WTC11 (cell line): ENCODE data around the gene ZNF398. TPM values are rescaled to one million over a fixed set of nuclear protein-coding genes. Genes with fewer than 3 reads are reported as not detected.

ENCODE experiments used
- ATAC-seq: fragments of 200-7000 bp; cut with Tn5 transposase; 2 replicates; pipeline ENCODE4 v1.10.0; 2021; ENCODE audit warnings: mild to moderate bottlenecking, moderate library complexity
- CTCF ChIA-PET: fragments of 300-600 bp; sonication (Branson Sonifier 250); formaldehyde crosslinking; loops from one replicate; lab custom pipeline; 2021; ENCODE audit warnings: antibody characterized with exemption; lab: Charles Lee
- POLR2A ChIA-PET: fragments of 350-600 bp; sonication (Branson Sonifier 250); formaldehyde crosslinking; loops from one replicate; lab custom pipeline; 2021; ENCODE audit warnings: antibody characterized with exemption; lab: Charles Lee
- DNase-seq: peaks from one replicate; pipeline ENCODE4 v3.0.0; 2021; ENCODE audit warnings: low spot score
- H3K27ac Mint-ChIP-seq: 2 replicates; pipeline ENCODE4 v1.8.0; 2021; ENCODE audit warnings: mixed read lengths
- H3K27me3 Mint-ChIP-seq: 2 replicates; pipeline ENCODE4 v1.8.0; 2021; ENCODE audit warnings: low read depth, mild to moderate bottlenecking, moderate library complexity, mixed read lengths
- H3K36me3 Mint-ChIP-seq: 2 replicates; pipeline ENCODE4 v1.8.0; 2021; ENCODE audit warnings: mixed read lengths
- H3K4me1 Mint-ChIP-seq: 2 replicates; pipeline ENCODE4 v1.8.0; 2022; ENCODE audit warnings: mixed read lengths
- H3K4me3 Mint-ChIP-seq: 2 replicates; pipeline ENCODE4 v1.8.0; 2021; ENCODE audit warnings: mild to moderate bottlenecking, moderate library complexity, mixed read lengths
- H3K9me3 Mint-ChIP-seq: 2 replicates; pipeline ENCODE4 v1.8.0; 2021; ENCODE audit warnings: mixed read lengths
- CREM ChIP-seq: sonication (generic); formaldehyde crosslinking; IDR thresholded peaks from 2 replicates; pipeline ENCODE4 v1.8.1; 2022; ENCODE audit warnings: mild to moderate bottlenecking, missing genetic modification reagents, moderate library complexity
- EMX1 ChIP-seq: fragments of 250-450 bp; sonication (Bioruptor Pico); IDR thresholded peaks from 2 replicates; pipeline ENCODE4 v1.8.0; 2021; ENCODE audit warnings: mild to moderate bottlenecking
- FOXK1 ChIP-seq: sonication (generic); formaldehyde crosslinking; IDR thresholded peaks from 2 replicates; pipeline ENCODE4 v1.8.0; 2022; ENCODE audit warnings: mild to moderate bottlenecking, moderate library complexity, missing genetic modification reagents
- GABPB1 ChIP-seq: sonication (generic); formaldehyde crosslinking; IDR thresholded peaks from 2 replicates; pipeline ENCODE4 v1.8.1; 2023; ENCODE audit warnings: mild to moderate bottlenecking, missing genetic modification reagents
- HMGA2 ChIP-seq: fragments of 250-450 bp; sonication (Bioruptor Pico); IDR thresholded peaks from 2 replicates; pipeline ENCODE4 v1.4.0; 2021; ENCODE audit warnings: mild to moderate bottlenecking, moderate library complexity
- JUN ChIP-seq: sonication (generic); formaldehyde crosslinking; IDR thresholded peaks from 2 replicates; pipeline ENCODE4 v1.8.0; 2023; ENCODE audit warnings: mild to moderate bottlenecking, missing genetic modification reagents
- MXD4 ChIP-seq: fragments of 250-450 bp; sonication (Bioruptor Pico); IDR thresholded peaks from 2 replicates; pipeline ENCODE4 v1.8.0; 2021; ENCODE audit warnings: mild to moderate bottlenecking, moderate library complexity, borderline replicate concordance
- MYBL2 ChIP-seq: sonication (generic); formaldehyde crosslinking; IDR thresholded peaks from 2 replicates; pipeline ENCODE4 v1.8.1; 2023; ENCODE audit warnings: mild to moderate bottlenecking, moderate library complexity, missing genetic modification reagents
- NR1H2 ChIP-seq: sonication (generic); formaldehyde crosslinking; IDR thresholded peaks from 2 replicates; pipeline ENCODE4 v1.9.0; 2021; ENCODE audit warnings: mild to moderate bottlenecking, moderate library complexity, missing genetic modification reagents
- OVOL2 ChIP-seq: fragments of 250-450 bp; sonication (Bioruptor Pico); IDR thresholded peaks from 2 replicates; pipeline ENCODE4 v1.9.0; 2021; ENCODE audit warnings: mild to moderate bottlenecking, borderline replicate concordance
- TEAD4 ChIP-seq: sonication (generic); formaldehyde crosslinking; IDR thresholded peaks from 2 replicates; pipeline ENCODE4 v1.8.0; 2022; ENCODE audit warnings: mild to moderate bottlenecking, missing genetic modification reagents
- ZNF232 ChIP-seq: sonication (generic); formaldehyde crosslinking; IDR thresholded peaks from 2 replicates; pipeline ENCODE4 v1.8.0; 2022; ENCODE audit warnings: mild to moderate bottlenecking, missing genetic modification reagents
- ZNF263 ChIP-seq: sonication (generic); formaldehyde crosslinking; IDR thresholded peaks from 2 replicates; pipeline ENCODE4 v1.8.1; 2022; ENCODE audit warnings: low read depth, mild to moderate bottlenecking, moderate library complexity, missing genetic modification reagents
- ZNF416 ChIP-seq: fragments of 250-450 bp; sonication (Bioruptor Pico); IDR thresholded peaks from 2 replicates; pipeline ENCODE4 v1.9.0; 2021; ENCODE audit warnings: mild to moderate bottlenecking, inconsistent platforms
- total RNA-seq: library from RNA; stranded (reverse); gene quantifications from 3 replicates; pipeline ENCODE4 v1.2.3, GENCODE V29; 2021
- TF ChIP-seq, protein P1 (sequence below): fragments of 250-450 bp; sonication (Bioruptor Pico); IDR thresholded peaks from 2 replicates; pipeline ENCODE4 v2.1.2; 2022; ENCODE audit warnings: mild to moderate bottlenecking, moderate library complexity
- TF ChIP-seq, protein P2 (sequence below): sonication (generic); formaldehyde crosslinking; IDR thresholded peaks from 2 replicates; pipeline ENCODE4 v1.8.1; 2022; ENCODE audit warnings: low read depth, missing genetic modification reagents, borderline replicate concordance
- TF ChIP-seq, protein P3 (sequence below): fragments of 200-600 bp; IDR thresholded peaks from 2 replicates; pipeline ENCODE4 v1.8.0; 2022; ENCODE audit warnings: antibody characterized with exemption
- TF ChIP-seq, protein P4 (sequence below): sonication (generic); formaldehyde crosslinking; IDR thresholded peaks from 2 replicates; pipeline ENCODE4 v1.8.0; 2022; ENCODE audit warnings: missing genetic modification reagents
- TF ChIP-seq, protein P5 (sequence below): sonication (generic); formaldehyde crosslinking; IDR thresholded peaks from 2 replicates; pipeline ENCODE4 v1.8.0; 2022; ENCODE audit warnings: mild to moderate bottlenecking, missing genetic modification reagents
- TF ChIP-seq, protein P6 (sequence below): sonication (generic); formaldehyde crosslinking; IDR thresholded peaks from 2 replicates; pipeline ENCODE4 v1.8.0; 2022; ENCODE audit warnings: mild to moderate bottlenecking, missing genetic modification reagents
- TF ChIP-seq, protein P7 (sequence below): fragments of 250-450 bp; sonication (Bioruptor Pico); IDR thresholded peaks from 2 replicates; pipeline ENCODE4 v1.8.0; 2021; ENCODE audit warnings: mild to moderate bottlenecking

The ZNF398 gene
- total RNA-seq, 1 experiment from 2014 or later, result 63.2 TPM

DNA sequence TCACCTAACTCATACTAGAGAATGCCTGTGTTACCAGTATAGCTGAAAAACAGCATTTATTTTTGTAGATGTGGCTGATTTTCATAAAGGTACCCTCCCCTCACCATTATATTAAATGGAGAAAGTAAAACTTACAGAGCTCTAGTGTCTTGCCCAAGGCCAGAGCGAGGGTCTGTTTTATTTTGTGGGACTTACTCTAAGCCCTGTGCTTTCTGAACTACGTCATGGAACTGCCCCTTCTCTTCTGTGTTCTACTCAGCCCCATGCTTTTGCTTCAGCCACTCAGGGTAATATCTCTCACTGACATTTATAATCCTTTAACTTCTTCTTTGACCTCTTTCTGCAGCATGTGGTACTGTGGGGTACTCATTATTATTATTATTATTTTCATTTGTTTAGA lies 46.4 kb upstream of the ZNF398 start:
- TF ChIP-seq JUN (CRISPR knock-in tag), result no peak
- TF ChIP-seq, protein P1, sequence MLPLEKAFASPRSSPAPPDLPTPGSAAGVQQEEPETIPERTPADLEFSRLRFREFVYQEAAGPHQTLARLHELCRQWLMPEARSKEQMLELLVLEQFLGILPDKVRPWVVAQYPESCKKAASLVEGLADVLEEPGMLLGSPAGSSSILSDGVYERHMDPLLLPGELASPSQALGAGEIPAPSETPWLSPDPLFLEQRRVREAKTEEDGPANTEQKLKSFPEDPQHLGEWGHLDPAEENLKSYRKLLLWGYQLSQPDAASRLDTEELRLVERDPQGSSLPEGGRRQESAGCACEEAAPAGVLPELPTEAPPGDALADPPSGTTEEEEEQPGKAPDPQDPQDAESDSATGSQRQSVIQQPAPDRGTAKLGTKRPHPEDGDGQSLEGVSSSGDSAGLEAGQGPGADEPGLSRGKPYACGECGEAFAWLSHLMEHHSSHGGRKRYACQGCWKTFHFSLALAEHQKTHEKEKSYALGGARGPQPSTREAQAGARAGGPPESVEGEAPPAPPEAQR (CRISPR knock-in tag), result no peak
- TF ChIP-seq, protein P2, sequence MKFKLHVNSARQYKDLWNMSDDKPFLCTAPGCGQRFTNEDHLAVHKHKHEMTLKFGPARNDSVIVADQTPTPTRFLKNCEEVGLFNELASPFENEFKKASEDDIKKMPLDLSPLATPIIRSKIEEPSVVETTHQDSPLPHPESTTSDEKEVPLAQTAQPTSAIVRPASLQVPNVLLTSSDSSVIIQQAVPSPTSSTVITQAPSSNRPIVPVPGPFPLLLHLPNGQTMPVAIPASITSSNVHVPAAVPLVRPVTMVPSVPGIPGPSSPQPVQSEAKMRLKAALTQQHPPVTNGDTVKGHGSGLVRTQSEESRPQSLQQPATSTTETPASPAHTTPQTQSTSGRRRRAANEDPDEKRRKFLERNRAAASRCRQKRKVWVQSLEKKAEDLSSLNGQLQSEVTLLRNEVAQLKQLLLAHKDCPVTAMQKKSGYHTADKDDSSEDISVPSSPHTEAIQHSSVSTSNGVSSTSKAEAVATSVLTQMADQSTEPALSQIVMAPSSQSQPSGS (CRISPR knock-in tag), result no peak
- TF ChIP-seq EMX1 (CRISPR knock-in tag), result no peak
- TF ChIP-seq, protein P3, sequence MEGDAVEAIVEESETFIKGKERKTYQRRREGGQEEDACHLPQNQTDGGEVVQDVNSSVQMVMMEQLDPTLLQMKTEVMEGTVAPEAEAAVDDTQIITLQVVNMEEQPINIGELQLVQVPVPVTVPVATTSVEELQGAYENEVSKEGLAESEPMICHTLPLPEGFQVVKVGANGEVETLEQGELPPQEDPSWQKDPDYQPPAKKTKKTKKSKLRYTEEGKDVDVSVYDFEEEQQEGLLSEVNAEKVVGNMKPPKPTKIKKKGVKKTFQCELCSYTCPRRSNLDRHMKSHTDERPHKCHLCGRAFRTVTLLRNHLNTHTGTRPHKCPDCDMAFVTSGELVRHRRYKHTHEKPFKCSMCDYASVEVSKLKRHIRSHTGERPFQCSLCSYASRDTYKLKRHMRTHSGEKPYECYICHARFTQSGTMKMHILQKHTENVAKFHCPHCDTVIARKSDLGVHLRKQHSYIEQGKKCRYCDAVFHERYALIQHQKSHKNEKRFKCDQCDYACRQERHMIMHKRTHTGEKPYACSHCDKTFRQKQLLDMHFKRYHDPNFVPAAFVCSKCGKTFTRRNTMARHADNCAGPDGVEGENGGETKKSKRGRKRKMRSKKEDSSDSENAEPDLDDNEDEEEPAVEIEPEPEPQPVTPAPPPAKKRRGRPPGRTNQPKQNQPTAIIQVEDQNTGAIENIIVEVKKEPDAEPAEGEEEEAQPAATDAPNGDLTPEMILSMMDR, result no peak
- TF ChIP-seq, protein P4, sequence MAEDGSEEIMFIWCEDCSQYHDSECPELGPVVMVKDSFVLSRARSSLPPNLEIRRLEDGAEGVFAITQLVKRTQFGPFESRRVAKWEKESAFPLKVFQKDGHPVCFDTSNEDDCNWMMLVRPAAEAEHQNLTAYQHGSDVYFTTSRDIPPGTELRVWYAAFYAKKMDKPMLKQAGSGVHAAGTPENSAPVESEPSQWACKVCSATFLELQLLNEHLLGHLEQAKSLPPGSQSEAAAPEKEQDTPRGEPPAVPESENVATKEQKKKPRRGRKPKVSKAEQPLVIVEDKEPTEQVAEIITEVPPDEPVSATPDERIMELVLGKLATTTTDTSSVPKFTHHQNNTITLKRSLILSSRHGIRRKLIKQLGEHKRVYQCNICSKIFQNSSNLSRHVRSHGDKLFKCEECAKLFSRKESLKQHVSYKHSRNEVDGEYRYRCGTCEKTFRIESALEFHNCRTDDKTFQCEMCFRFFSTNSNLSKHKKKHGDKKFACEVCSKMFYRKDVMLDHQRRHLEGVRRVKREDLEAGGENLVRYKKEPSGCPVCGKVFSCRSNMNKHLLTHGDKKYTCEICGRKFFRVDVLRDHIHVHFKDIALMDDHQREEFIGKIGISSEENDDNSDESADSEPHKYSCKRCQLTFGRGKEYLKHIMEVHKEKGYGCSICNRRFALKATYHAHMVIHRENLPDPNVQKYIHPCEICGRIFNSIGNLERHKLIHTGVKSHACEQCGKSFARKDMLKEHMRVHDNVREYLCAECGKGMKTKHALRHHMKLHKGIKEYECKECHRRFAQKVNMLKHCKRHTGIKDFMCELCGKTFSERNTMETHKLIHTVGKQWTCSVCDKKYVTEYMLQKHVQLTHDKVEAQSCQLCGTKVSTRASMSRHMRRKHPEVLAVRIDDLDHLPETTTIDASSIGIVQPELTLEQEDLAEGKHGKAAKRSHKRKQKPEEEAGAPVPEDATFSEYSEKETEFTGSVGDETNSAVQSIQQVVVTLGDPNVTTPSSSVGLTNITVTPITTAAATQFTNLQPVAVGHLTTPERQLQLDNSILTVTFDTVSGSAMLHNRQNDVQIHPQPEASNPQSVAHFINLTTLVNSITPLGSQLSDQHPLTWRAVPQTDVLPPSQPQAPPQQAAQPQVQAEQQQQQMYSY, result no peak
- TF ChIP-seq, protein P5, sequence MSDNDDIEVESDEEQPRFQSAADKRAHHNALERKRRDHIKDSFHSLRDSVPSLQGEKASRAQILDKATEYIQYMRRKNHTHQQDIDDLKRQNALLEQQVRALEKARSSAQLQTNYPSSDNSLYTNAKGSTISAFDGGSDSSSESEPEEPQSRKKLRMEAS (CRISPR knock-in tag), result no peak
- TF ChIP-seq HMGA2 (CRISPR knock-in tag), result no peak
- peaks cover 10% of the 10 kb centered on the region for H3K4me1 Mint-ChIP-seq
- H3K36me3 Mint-ChIP-seq, result peaks cover 5% of the 10 kb centered on the region
- no peak overlapping the region for H3K4me3 Mint-ChIP-seq
- ChIA-PET CTCF (interaction anchor here (0.8 to 3.0 kb wide), 2 partner anchors 29 to 35 kb away, joined by 3 to 9 read pairs; no protein-coding TSS in a partner anchor), POLR2A (interaction anchor here (0.6 kb wide), 1 partner anchor 927 kb away, joined by 3 read pairs; no protein-coding TSS in a partner anchor)
- H3K9me3 Mint-ChIP-seq, result no peaks in the 10 kb centered on the region
- no peaks in the 10 kb centered on the region for H3K27me3 Mint-ChIP-seq
- ATAC-seq (no peak), DNase-seq (no peak)
- 0 out of 2 replicates have a peak overlapping the region, but pooled peaks have one; percentile 67 for H3K27ac Mint-ChIP-seq

DNA sequence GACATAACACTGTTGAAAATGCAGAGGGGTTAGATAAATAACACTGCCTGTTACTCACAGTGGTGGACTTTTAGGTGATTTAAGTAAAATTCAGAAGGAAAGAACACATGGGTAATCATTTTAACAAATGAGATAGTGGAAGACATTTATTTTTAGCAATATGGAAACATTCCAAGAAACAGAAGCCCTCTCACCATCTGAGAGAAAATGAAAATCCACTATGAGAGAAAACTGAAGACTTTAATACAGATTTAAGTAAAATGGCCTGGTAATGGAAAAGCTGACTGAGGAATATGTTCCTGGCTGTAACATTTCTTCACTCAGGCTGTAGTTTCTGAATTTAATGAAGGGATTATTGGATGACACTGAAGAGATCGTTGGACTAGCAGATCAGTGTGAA lies 44.6 kb upstream of the ZNF398 start:
- ChIA-PET CTCF (no interaction called here), POLR2A (interaction anchor here (0.5 kb wide), 1 partner anchor 21 kb away, joined by 5 read pairs; no protein-coding TSS in a partner anchor)
- no peaks in the 10 kb centered on the region for H3K9me3 Mint-ChIP-seq
- peaks cover 5% of the 10 kb centered on the region for H3K36me3 Mint-ChIP-seq
- no peak for DNase-seq
- H3K4me3 Mint-ChIP-seq, result no peak overlapping the region
- H3K4me1 Mint-ChIP-seq, result peaks cover 4% of the 10 kb centered on the region; the same call in 1 of the 2 replicates
- no peak for ATAC-seq
- TF ChIP-seq GABPB1 (CRISPR knock-in tag), result no peak
- TF ChIP-seq ZNF232, result no peak
- no peak for TF ChIP-seq CREM (CRISPR knock-in tag)
- TF ChIP-seq MXD4 (CRISPR knock-in tag), result no peak
- TF ChIP-seq ZNF263 (CRISPR knock-in tag), result no peak
- TF ChIP-seq, all 79 proteins: peak for 0
- H3K27ac Mint-ChIP-seq, result no peak overlapping the region
- H3K27me3 Mint-ChIP-seq, result no peaks in the 10 kb centered on the region

DNA sequence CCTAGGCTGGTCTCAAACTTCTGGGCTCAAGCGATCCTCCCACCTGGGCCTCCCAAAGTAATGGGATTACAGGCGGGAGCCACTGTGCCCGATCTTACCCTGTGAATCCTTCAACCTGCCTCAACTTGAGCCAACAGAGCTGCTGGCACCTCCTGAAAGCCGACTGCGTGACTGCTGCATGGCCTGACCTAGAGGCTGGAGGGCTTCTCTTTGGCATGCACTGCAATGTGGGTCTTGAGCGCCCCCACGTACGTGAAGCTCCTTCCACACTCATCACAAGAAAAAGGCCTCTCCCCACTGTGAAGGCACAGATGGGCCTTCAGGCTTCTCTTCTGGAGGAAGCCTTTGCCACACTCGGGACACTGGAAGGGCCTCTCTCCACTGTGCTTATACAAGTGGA lies 43.8 kb upstream of the ZNF398 start:
- Mint-ChIP-seq H3K9me3 (no peaks in the 10 kb centered on the region), H3K27ac (no peak overlapping the region), H3K27me3 (no peaks in the 10 kb centered on the region), H3K36me3 (peaks cover 5% of the 10 kb centered on the region), H3K4me3 (no peak overlapping the region), H3K4me1 (peaks cover 4% of the 10 kb centered on the region; the same call in 1 of the 2 replicates)
- no peak for DNase-seq
- peak; percentile 70 for ATAC-seq
- ChIA-PET POLR2A (interaction anchor here (0.5 kb wide), 1 partner anchor 20 kb away, joined by 5 read pairs; no protein-coding TSS in a partner anchor), CTCF (interaction anchor here (1.2 to 1.5 kb wide), 2 partner anchors 38 to 46 kb away, joined by 3 to 6 read pairs; no protein-coding TSS in a partner anchor)
- TF ChIP-seq NR1H2 (CRISPR knock-in tag) (no peak), OVOL2 (CRISPR knock-in tag) (no peak), MYBL2 (CRISPR knock-in tag) (no peak), FOXK1 (no peak), TEAD4 (no peak), ZNF416 (CRISPR knock-in tag) (no peak)
- TF ChIP-seq, protein P6, sequence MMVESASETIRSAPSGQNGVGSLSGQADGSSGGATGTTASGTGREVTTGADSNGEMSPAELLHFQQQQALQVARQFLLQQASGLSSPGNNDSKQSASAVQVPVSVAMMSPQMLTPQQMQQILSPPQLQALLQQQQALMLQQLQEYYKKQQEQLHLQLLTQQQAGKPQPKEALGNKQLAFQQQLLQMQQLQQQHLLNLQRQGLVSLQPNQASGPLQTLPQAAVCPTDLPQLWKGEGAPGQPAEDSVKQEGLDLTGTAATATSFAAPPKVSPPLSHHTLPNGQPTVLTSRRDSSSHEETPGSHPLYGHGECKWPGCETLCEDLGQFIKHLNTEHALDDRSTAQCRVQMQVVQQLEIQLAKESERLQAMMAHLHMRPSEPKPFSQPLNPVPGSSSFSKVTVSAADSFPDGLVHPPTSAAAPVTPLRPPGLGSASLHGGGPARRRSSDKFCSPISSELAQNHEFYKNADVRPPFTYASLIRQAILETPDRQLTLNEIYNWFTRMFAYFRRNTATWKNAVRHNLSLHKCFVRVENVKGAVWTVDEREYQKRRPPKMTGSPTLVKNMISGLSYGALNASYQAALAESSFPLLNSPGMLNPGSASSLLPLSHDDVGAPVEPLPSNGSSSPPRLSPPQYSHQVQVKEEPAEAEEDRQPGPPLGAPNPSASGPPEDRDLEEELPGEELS, result no peak
- TF ChIP-seq, protein P7, sequence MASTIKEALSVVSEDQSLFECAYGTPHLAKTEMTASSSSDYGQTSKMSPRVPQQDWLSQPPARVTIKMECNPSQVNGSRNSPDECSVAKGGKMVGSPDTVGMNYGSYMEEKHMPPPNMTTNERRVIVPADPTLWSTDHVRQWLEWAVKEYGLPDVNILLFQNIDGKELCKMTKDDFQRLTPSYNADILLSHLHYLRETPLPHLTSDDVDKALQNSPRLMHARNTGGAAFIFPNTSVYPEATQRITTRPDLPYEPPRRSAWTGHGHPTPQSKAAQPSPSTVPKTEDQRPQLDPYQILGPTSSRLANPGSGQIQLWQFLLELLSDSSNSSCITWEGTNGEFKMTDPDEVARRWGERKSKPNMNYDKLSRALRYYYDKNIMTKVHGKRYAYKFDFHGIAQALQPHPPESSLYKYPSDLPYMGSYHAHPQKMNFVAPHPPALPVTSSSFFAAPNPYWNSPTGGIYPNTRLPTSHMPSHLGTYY (CRISPR knock-in tag), result no peak
